HG03060 (cell line): ENCODE results near the gene EFCAB11.
"Not testable (repeated sequence)": the region's sequence is repeated elsewhere in the genome, so short reads cannot be mapped to it uniquely, and the experiment has no call there.

Experiments
- ATAC-seq: cut with Tn5 transposase; IDR thresholded peaks from one replicate; pipeline ENCODE4 v1.9.1; 2021; ENCODE audit warnings: low read depth, moderate number of reproducible peaks; ENCODE audit not compliant: unreplicated experiment

The EFCAB11 gene

GRCh38 chr14:89912667-89913211, 41.8 kb downstream of the EFCAB11 start:
- no peak for ATAC-seq

DNA sequence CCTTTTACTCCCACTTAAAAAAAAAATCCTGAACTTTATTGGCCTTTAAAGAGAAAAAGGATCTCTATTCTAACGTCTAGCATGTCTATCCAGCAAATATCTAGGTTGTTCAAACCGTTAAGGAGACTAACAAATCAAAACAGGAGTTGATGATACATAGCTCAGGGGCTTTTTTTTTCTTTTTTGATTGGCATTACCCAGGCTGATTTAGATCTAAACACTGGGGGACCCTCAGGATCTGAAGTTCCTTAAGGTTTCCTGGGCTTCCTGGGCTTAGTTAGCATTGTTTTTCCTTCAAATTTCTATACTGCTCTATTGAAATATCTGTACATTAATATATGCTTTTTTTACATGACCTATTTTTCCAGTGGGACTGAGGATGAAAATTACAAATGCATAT, 42.3 kb downstream of the EFCAB11 start:
- ATAC-seq = no peak

DNA sequence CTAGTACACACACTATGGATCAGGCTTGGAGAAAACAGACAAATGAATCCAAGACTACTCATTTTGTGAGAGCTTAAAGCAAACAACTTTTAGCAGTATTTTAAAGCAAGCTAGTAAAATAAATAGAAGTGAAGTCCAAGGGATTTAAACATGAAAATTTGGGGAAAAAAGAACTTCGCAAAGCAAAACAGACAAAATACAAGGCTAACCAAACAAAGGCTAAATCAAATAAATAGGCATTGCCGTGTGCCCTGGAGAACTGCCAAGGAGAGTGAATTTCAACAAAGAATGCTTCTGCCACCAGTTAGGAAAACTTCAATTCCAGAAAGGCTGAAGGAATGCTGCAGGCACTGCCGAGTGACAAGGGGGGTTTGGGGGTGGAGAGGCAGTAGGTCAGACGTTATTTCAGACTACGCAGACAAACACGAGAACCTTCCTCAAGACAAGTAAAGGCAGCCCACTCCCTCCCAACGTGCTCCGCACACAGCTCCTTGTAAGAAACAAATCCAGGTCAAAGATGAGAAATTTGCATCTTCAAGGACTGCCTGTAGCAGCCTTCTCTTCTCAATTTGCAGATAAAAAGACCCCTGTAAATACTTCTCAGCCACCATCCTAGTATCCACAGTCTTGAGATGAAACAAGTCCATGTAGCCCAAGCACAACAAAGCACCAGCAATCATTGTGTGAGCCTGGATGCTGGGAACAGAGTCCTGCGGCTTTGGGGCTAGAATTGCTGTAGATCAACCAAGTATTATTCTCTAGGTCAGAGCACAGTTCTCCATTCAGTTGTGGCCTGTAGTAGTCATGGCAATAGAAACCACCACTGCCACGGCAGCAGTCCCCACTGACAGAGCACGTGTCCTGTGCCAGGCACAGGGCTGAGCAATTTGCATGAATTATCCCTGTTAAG, 43.3 kb downstream of the EFCAB11 start:
- no peak for ATAC-seq

- no peak for ATAC-seq
These were observed 43.9 kb downstream of the EFCAB11 start for GRCh38 chr14:89910691-89911009.

DNA sequence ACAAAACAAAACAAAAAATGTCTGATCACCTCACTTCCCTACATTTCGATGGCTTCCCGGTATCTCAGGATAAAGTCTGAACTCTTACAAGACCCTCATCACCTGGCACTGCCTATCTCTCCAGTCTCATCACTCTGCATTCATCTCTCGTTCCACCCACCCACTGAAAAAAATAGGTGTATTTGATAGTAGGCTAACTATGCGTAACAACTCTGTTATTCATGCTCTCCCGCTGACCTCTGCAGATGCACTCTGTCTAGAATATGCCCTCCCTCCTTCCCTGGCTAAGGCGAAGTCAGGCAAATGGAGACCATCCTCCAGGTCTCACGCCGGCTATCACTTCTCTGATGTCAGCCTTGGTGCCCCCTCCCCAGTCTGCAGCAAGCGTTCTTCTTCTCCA, 44.9 kb downstream of the EFCAB11 start:
- ATAC-seq = no peak

DNA sequence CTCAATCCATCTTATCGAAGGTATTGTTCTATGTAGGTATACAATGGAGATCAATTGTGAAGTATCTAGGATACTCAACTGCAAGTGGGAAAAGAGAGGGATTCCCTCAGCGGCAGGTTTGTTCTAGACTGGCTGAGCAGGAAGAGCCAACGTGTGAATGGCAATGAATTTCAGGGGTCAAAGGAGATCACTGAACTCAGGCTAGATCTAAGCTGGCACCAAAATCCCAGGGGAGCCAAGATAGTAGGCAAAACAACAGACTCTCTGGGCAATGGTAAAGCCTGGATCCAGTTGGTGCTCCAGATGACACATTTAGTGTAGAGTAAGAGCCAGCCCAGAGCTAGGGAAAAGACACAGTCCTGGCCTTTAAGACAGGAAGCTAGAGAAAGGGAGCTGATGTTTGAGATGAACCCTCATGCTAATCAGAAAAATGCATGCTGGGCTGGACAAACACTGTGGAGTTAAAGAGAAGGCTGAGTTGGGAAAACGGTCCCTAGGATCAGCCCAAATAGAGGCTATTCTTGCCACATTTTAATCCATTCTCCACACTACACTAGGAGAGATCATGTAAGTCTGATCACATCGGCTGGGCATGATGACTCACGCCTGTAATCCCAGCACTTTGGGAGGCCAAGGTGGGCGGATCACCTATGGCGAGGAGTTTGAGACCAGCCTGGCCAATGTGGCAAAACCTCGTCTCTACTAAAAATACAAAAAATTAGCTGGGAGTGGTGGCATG, 45.6 kb downstream of the EFCAB11 start:
- no peak for ATAC-seq

GRCh38 chr14:89907655-89908054, 46.9 kb downstream of the EFCAB11 start:
- ATAC-seq = no peak

GRCh38 chr14:89906000-89906399, 48.5 kb downstream of the EFCAB11 start:
- ATAC-seq = no peak

GRCh38 chr14:89903340-89903952, 51.1 kb downstream of the EFCAB11 start:
- no peak for ATAC-seq

DNA sequence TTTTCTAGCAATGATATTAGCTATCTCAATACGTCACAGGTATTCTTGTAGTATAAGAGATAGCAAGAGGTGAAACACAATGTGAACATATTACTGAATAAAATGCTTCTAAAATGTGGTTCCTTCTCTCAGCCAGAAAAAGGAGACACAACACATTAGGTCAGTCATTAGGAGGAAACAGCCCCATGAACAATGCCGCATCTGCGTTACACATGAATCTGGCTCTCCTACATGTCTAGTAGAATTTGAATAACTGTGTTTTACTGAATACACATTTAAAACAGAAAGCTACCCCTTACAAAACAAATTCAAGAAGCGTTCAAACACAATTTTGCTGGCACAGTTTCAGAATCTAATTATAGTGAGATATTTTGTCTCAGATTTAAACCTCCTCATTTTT, 51.6 kb downstream of the EFCAB11 start:
- ATAC-seq = no peak

DNA sequence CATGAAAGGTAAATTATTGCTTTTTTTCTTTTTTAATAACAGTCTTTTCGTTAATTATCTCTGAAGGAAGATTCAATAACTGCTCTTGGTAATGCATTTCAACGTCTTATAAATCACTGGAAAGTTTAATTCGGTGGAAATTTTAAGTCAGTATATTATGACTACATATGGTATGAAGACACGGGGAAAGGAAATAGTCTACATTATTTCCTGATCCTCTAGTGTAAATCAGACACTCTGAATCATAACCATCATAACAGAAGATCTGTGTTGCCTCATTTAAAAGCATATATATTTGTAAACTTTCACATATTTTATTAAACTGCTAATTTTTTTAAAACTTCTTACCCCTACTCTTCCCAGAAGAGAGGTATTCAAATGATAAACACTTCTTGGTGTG, 53.7 kb downstream of the EFCAB11 start:
- ATAC-seq = no peak

DNA sequence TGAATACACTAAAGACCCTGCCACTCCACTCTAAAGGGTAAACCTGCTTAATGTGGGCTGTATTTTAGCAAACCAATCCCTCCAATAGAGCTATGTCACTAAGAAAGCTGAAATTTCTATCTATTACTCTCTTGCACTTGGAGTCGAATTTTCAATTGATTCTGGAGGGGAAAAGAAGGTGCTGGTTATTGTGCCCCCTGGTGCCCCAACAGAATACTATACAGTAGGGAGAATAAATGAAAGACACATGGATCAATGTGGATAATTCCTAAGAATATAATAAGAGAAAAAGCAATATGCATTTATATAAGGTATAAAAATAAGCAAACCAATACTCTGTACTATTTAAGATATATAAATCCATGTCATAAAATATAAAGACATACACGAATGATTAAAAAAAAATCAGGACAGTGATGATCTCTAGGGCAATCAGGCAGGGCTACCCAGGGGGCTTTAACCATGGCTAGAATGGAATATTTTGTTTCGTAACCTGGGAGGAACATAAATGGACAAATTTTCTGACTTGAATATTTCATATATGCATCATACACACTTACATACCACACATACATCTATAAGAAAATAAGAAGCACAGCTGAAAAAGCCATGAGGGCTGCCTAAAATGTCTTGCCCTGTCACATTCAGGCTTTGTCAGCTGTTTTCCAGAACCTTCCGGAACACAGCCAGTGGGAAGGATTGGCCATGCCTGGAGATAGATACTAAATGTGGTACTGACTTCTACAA, 54.4 kb downstream of the EFCAB11 start:
- no peak for ATAC-seq

DNA sequence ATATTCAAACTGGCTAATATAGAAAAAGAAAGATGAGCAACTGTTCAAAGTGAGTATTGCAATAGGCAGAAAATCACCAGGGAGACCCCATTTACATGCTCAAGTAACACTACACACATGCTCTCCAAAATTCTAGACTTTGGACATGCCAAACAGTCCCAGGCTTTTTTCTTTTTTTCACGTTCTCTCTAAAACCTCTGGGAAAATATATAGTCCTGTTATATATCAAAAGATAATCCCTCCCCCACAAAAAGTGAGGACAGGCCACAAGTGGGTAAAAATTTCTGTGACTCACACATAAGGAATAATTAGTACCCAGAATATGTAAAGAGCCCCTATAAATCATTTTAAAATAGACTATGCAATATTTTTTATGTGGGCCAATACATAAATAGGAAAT, 55.2 kb downstream of the EFCAB11 start:
- no peak for ATAC-seq

GRCh38 chr14:89893388-89893787, 61.1 kb downstream of the EFCAB11 start:
- ATAC-seq = not testable (repeated sequence)

DNA sequence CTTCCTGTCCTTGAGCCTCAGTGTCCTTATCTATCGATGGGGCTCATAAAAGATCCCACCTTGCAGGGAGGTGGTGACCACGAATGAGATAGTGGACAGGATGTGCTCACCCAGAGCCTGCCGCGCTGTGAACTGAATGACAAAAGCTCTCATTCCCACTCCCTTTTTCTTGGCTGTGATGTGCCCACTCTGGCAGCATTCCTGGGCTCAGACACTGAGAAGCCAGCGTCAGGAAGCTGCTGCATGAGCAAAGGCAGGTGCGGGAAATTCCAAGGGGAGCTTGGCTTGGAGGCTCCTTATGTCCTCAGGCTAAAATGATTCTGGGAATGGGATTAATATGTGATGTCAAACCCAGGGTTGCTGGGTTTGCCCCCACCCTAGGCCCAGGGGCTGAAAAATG, 61.6 kb downstream of the EFCAB11 start:
- ATAC-seq = no peak

- ATAC-seq = not testable (repeated sequence)
These were observed 62.8 kb downstream of the EFCAB11 start for GRCh38 chr14:89891721-89892120.

- ATAC-seq = no peak
These were observed 63.5 kb downstream of the EFCAB11 start for GRCh38 chr14:89891055-89891454.

- ATAC-seq = no peak
These were observed 63.9 kb downstream of the EFCAB11 start for GRCh38 chr14:89890589-89890988.

DNA sequence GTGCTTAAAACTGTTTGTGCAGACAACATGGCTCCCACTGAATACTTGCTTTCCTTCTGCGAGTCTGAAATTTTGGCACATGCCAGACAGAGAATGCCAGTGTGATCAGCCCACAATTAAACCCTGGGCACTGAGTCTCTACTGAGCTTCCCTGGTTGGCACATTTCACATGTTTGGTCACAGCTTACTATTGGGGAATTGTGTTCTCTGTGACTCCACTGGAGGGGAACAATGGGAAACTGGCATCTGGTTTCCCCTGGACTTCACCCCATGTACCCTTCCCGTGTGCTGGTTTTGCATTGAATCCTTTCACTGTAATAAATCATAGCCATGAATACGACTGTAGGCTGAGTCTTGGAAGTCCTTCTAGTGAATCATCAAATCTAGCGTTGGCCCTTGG, 64.9 kb downstream of the EFCAB11 start:
- ATAC-seq = no peak

GRCh38 chr14:89884761-89885160, 69.8 kb downstream of the EFCAB11 start:
- no peak for ATAC-seq

- ATAC-seq = no peak
These were observed 72.7 kb downstream of the EFCAB11 start for GRCh38 chr14:89881839-89882238.
